ENCODE results near the gene PSMG4.
A peak's percentile ranks its signal among the peaks of the same experiment; 100 is the strongest.

DNA sequence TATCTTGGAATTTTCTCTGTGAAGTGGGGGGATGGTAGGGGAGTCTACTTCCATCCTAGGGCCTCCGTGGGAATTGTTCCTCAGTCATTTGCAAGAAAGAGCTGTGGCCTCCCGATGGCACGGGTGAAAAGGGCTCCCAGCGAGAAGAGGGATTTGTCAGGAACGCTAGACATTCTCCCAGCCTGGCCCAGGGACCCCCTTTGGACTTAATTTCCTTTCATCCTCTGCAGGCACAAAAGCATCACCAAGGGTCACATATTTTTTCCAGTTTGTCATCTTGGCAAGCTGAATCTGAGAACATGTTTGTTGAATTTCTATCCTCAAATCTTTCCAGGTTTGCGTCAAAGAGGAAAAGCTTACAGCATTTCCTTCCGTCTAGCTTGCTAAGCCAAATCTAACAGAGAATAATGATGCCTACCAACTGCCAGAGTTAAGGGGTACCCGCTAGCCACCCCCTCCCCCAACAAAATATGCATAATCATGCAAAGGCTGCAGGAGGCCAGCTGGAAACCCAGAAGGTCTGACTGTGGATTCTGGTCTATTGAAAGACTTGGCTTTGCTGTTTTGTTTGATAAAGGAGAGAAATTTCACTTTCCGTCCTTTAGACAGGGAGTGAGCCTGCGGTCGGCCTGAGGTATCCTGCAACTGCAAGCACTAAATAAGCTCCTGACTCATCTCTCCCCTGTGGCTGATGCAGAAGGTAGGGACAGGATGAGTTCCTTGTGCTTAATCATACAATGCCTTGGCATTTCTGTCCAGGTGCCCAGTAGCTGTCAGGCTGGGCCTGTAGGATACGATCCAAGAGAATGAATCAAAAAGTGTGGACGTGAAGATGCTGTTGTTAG lies 23.1 kb downstream of the PSMG4 start:
- TF ChIP-seq, protein P1, sequence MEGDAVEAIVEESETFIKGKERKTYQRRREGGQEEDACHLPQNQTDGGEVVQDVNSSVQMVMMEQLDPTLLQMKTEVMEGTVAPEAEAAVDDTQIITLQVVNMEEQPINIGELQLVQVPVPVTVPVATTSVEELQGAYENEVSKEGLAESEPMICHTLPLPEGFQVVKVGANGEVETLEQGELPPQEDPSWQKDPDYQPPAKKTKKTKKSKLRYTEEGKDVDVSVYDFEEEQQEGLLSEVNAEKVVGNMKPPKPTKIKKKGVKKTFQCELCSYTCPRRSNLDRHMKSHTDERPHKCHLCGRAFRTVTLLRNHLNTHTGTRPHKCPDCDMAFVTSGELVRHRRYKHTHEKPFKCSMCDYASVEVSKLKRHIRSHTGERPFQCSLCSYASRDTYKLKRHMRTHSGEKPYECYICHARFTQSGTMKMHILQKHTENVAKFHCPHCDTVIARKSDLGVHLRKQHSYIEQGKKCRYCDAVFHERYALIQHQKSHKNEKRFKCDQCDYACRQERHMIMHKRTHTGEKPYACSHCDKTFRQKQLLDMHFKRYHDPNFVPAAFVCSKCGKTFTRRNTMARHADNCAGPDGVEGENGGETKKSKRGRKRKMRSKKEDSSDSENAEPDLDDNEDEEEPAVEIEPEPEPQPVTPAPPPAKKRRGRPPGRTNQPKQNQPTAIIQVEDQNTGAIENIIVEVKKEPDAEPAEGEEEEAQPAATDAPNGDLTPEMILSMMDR (conservative IDR thresholded peaks at IDR 0.05 in 1 of 2, IDR thresholded peaks at IDR 0.05 in 1 of 2; ENCODE audit: extremely low read depth in 1 of 2, insufficient read depth in 1 of 2, low read depth in 1 of 2, low read length in 2 of 2), result peak in 1 of 2 donors; percentile 7
- no peak for TF ChIP-seq EZH2 (IDR thresholded peaks at IDR 0.05; ENCODE audit: borderline replicate concordance, low read length)
